K562 (cell line): ENCODE results near the gene UQCC5. TPM values are rescaled to one million over a fixed set of nuclear protein-coding genes. Genes with fewer than 3 reads are reported as not detected.
A peak's percentile ranks its signal among the peaks of the same experiment; 100 is the strongest.

Experiments
- ARID2 ChIP-seq: fragments of 450-650 bp; IDR thresholded peaks from 2 replicates; pipeline ENCODE4 v1.6.1; 2017; ENCODE audit warnings: antibody characterized with exemption, mild to moderate bottlenecking
- BCOR ChIP-seq: fragments of 450-650 bp; IDR thresholded peaks from 2 replicates; pipeline ENCODE4 v1.6.1; 2016
- CREBBP ChIP-seq: IDR thresholded peaks from one replicate; pipeline ENCODE4 v1.6.1; 2012; ENCODE audit warnings: low read depth, mild to moderate bottlenecking, control low read depth, inconsistent platforms, low read length
- CREM ChIP-seq: IDR thresholded peaks from 2 replicates; pipeline ENCODE4 v1.6.1; 2014; ENCODE audit warnings: antibody characterized with exemption, low read depth
- CTBP1 ChIP-seq: fragments of 450-650 bp; IDR thresholded peaks from 2 replicates; pipeline ENCODE4 v1.6.1; 2016; ENCODE audit warnings: borderline replicate concordance
- DACH1 ChIP-seq: fragments of 450-650 bp; IDR thresholded peaks from 2 replicates; pipeline ENCODE4 v1.6.1; 2018; ENCODE audit not compliant: partially characterized antibody
- E2F3 ChIP-seq: fragments of 250-450 bp; sonication (Bioruptor Pico); IDR thresholded peaks from 2 replicates; pipeline ENCODE4 v1.4.0; 2020; ENCODE audit warnings: mild to moderate bottlenecking
- ETV6 ChIP-seq, 3 experiments: fragments of 150-350 bp in 1 of 3; sonication (generic) in 1 of 3; formaldehyde crosslinking in 1 of 3; IDR thresholded peaks; 2 replicates each; pipeline versions ENCODE4 v1.6.1 to v1.8.0; 2014 to 2022; ENCODE audit warnings: borderline replicate concordance in 2 of 3, low read depth in 2 of 3, antibody characterized with exemption in 1 of 3, low read length in 1 of 3, mild to moderate bottlenecking in 1 of 3, missing genetic modification reagents in 1 of 3
- FOXP1 ChIP-seq: sonication (generic); formaldehyde crosslinking; IDR thresholded peaks from 2 replicates; pipeline ENCODE4 v1.8.0; 2022; ENCODE audit warnings: mild to moderate bottlenecking, missing genetic modification reagents
- MEIS2 ChIP-seq: fragments of 450-650 bp; IDR thresholded peaks from 2 replicates; pipeline ENCODE4 v1.6.1; 2014; ENCODE audit warnings: mild to moderate bottlenecking; ENCODE audit not compliant: partially characterized antibody
- MIER1 ChIP-seq: fragments of 450-650 bp; IDR thresholded peaks from 2 replicates; pipeline ENCODE4 v1.6.1; 2016; ENCODE audit warnings: antibody characterized with exemption, mild to moderate bottlenecking, low read depth
- NCOA6 ChIP-seq: fragments of 450-650 bp; IDR thresholded peaks from 2 replicates; pipeline ENCODE4 v1.6.1; 2017; ENCODE audit warnings: mild to moderate bottlenecking
- PCBP2 ChIP-seq: fragments of 200-400 bp; formaldehyde crosslinking; IDR thresholded peaks from 2 replicates; pipeline ENCODE4 v1.6.1; 2018; ENCODE audit warnings: low read length, low read depth, mild to moderate bottlenecking, moderate library complexity; ENCODE audit not compliant: poor library complexity, severe bottlenecking
- POU5F1 ChIP-seq: fragments of 150-350 bp; IDR thresholded peaks from 2 replicates; pipeline ENCODE4 v1.6.1; 2014; ENCODE audit warnings: borderline replicate concordance, low read length, low read depth, mild to moderate bottlenecking; ENCODE audit not compliant: partially characterized antibody
- RBM15 ChIP-seq: fragments of 200-400 bp; formaldehyde crosslinking; IDR thresholded peaks from 2 replicates; pipeline ENCODE4 v1.6.1; 2018; ENCODE audit warnings: mild to moderate bottlenecking, low read length, moderate library complexity; ENCODE audit not compliant: insufficient read depth
- RCOR1 ChIP-seq, 2 experiments: IDR thresholded peaks; 2 replicates each; pipeline ENCODE4 v1.6.1; 2012; ENCODE audit warnings: low read depth in 2 of 2, low read length in 2 of 2, borderline replicate concordance in 1 of 2, improper control_type of control experiment in 1 of 2
- SAP30 ChIP-seq: fragments of 200-600 bp; sonication (generic); IDR thresholded peaks from 2 replicates; pipeline ENCODE4 v1.6.1; 2012; ENCODE audit warnings: borderline replicate concordance, low read depth, mild to moderate bottlenecking, moderate library complexity, low read length, control low read depth, inconsistent platforms; ENCODE audit not compliant: insufficient read depth, poor library complexity, severe bottlenecking
- SMARCB1 ChIP-seq: IDR thresholded peaks from 2 replicates; pipeline ENCODE4 v1.6.1; 2011; ENCODE audit warnings: improper control_type of control experiment, low read depth; ENCODE audit not compliant: insufficient read length
- SMARCC2 ChIP-seq: fragments of 450-650 bp; IDR thresholded peaks from 2 replicates; pipeline ENCODE4 v1.6.1; 2017; ENCODE audit warnings: antibody characterized with exemption, moderate library complexity, mild to moderate bottlenecking, low read depth
- SREBF2 ChIP-seq: sonication (generic); formaldehyde crosslinking; IDR thresholded peaks from 2 replicates; pipeline ENCODE4 v1.4.0; 2020; ENCODE audit warnings: mild to moderate bottlenecking, missing genetic modification reagents
- SRSF7 ChIP-seq: fragments of 200-400 bp; formaldehyde crosslinking; optimal IDR thresholded peaks from 2 replicates; pipeline ENCODE3; 2017; ENCODE audit warnings: mild to moderate bottlenecking, low read depth, low read length
- ZEB2 ChIP-seq: fragments of 450-650 bp; IDR thresholded peaks from 2 replicates; pipeline ENCODE4 v1.6.1; 2016
- ZNF165 ChIP-seq: fragments of 250-450 bp; sonication (Bioruptor Pico); IDR thresholded peaks from 2 replicates; pipeline ENCODE4 v1.4.0; 2020; ENCODE audit warnings: borderline replicate concordance
- ZNF431 ChIP-seq: sonication (generic); formaldehyde crosslinking; IDR thresholded peaks from 2 replicates; pipeline ENCODE4 v1.8.0; 2022; ENCODE audit warnings: mild to moderate bottlenecking, missing genetic modification reagents
- ZNF644 ChIP-seq: fragments of 200-800 bp; sonication (Bioruptor generic); IDR thresholded peaks from 2 replicates; pipeline ENCODE4 v1.6.1; 2016; ENCODE audit warnings: low read depth, missing genetic modification characterization, missing compliant biosample characterization
- ZNF696 ChIP-seq: fragments of 250-450 bp; sonication (Bioruptor Pico); conservative IDR thresholded peaks from 2 replicates; pipeline ENCODE4 v1.4.0; 2020; ENCODE audit warnings: mild to moderate bottlenecking, moderate library complexity
- polyA plus RNA-seq, 8 experiments: library from polyadenylated mRNA; depleted of rRNA in 4 of 8; stranded (reverse) in 5 of 8; unstranded in 3 of 8; fragments of >200 nt; fragmentation: Nextera tagmentation in 2 of 8; fragmentation: Illumina TruSeq in 1 of 8; extraction: Ambion mirVana in 2 of 8; extraction: Trizol in 1 of 8; gene quantifications; 2 replicates each; pipeline versions ENCODE4 v1.2.1 to v1.2.3, GENCODE V29; 2011 to 2014; ENCODE audit warnings: inconsistent platforms in 1 of 8, missing spikeins in 1 of 8
- total RNA-seq, 7 experiments: library from RNA; depleted of rRNA in 6 of 7; stranded (reverse); fragments of >200 nt in 6 of 7; fragmentation: Illumina TruSeq in 2 of 7; extraction: Trizol in 2 of 7; gene quantifications; 2 replicates each; pipeline versions ENCODE4 v1.2.1 to v1.2.3, GENCODE V29; 2011 to 2021; ENCODE audit warnings: low replicate concordance in 1 of 7
- TF ChIP-seq, protein P1 (sequence below): sonication (generic); formaldehyde crosslinking; IDR thresholded peaks from 2 replicates; pipeline ENCODE4 v1.8.0; 2023; ENCODE audit warnings: mild to moderate bottlenecking, missing genetic modification reagents
- TF ChIP-seq, protein P2 (sequence below): fragments of 250-450 bp; sonication (Bioruptor Pico); IDR thresholded peaks from 2 replicates; pipeline ENCODE4 v1.8.0; 2021; ENCODE audit warnings: moderate library complexity, mild to moderate bottlenecking, inconsistent platforms

Gene UQCC5
- total and polyA plus RNA-seq, 9 of the 15 experiments (the other 6 are each of a cell fraction or from before 2014, with no cell fraction given): 10.2 to 55.4 (median 33.8) TPM

DNA sequence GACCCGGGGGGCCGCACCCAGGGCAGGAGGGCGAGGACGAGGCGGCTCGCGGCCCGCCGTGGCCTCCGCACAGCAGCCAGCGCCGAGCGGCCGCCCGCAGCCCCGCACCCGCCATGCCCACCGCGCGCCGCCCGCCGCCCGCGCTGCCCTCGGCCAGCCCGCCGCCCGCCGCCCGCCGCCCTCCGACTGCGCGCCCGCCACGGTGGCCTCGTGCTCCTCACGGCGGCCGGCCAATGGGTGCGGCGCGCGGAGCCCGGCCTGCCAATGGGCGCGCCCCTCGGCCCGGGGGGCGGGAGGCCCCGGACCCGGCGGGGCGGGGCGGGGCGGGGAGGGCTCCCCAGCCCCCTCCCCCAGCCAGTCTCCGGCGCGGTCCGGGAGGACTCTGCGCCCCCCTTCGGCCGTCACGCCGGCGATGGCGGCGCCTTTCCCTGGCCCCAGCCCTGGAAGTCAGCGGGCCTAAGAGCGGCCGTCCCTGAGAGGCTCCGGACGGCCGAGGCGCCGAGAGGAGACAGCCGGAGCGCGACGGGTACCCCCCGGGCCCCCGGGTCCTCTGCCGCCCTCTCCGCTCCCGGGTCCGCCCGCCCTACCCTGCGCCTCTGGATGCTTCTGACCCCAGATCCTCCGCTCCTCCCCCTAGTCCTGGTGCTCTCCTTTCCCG lies 2.7 kb upstream of the UQCC5 start, which contains the start of gene NT5DC2 (continued):
- TF ChIP-seq SAP30 (no peak), ZNF431 (CRISPR knock-in tag) (no peak), ARID2 (no peak), E2F3 (CRISPR knock-in tag) (no peak), CTBP1 (no peak), FOXP1 (CRISPR knock-in tag) (peak; percentile 7; the same call in 1 of the 2 replicates), DACH1 (no peak), PCBP2 (no peak), MEIS2 (no peak), ZNF165 (no peak), SREBF2 (CRISPR knock-in tag) (no peak), SMARCB1 (no peak), NCOA6 (no peak), POU5F1 (no peak), ZNF696 (CRISPR knock-in tag) (no peak), MIER1 (no peak), RBM15 (no peak), ZEB2 (no peak), SMARCC2 (no peak), SRSF7 (no peak), ZNF644 (tag) (no peak), CREM (peak; percentile 26; the same call in 1 of the 2 replicates), CREBBP (no peak), ETV6 (IDR thresholded peaks at IDR 0.05; ENCODE audit: borderline replicate concordance in 1 of 2, low read depth in 2 of 2, low read length in 1 of 2) (no peak), ETV6 (CRISPR knock-in tag; IDR thresholded peaks at IDR 0.05; ENCODE audit: borderline replicate concordance) (no peak), RCOR1 (IDR thresholded peaks at IDR 0.05; ENCODE audit: borderline replicate concordance in 1 of 2, low read depth in 2 of 2, low read length in 2 of 2) (no peak), BCOR (no peak)
- TF ChIP-seq, protein P1, sequence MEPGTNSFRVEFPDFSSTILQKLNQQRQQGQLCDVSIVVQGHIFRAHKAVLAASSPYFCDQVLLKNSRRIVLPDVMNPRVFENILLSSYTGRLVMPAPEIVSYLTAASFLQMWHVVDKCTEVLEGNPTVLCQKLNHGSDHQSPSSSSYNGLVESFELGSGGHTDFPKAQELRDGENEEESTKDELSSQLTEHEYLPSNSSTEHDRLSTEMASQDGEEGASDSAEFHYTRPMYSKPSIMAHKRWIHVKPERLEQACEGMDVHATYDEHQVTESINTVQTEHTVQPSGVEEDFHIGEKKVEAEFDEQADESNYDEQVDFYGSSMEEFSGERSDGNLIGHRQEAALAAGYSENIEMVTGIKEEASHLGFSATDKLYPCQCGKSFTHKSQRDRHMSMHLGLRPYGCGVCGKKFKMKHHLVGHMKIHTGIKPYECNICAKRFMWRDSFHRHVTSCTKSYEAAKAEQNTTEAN (CRISPR knock-in tag): no peak
- TF ChIP-seq, protein P2, sequence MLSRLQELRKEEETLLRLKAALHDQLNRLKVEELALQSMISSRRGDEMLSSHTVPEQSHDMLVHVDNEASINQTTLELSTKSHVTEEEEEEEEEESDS (CRISPR knock-in tag): no peak
